Bronchial epithelial cell (primary cell): ENCODE results near the gene MRPS12. TPM values are rescaled to one million over a fixed set of nuclear protein-coding genes. Genes with fewer than 3 reads are reported as not detected.

Experiments
- DNase-seq: peaks from one replicate; pipeline ENCODE4 v3.0.0-alpha.2; 2010; ENCODE audit warnings: low read depth
- FAIRE-seq: peaks from 2 replicates; lab custom pipeline; 2011; peaks lifted over from hg19 to GRCh38; lab: Jason Lieb, UNC
- H3K27me3 ChIP-seq: 2 replicates; pipeline ENCODE4 v1.5.1; 2011; ENCODE audit warnings: low read length; ENCODE audit not compliant: control insufficient read depth, insufficient read depth
- H3K36me3 ChIP-seq: 2 replicates; pipeline ENCODE4 v1.5.1; 2011; ENCODE audit warnings: low read length; ENCODE audit not compliant: control insufficient read depth, insufficient read depth
- H3K4me3 ChIP-seq: 2 replicates; pipeline ENCODE4 v1.5.1; 2011; ENCODE audit warnings: mild to moderate bottlenecking, low read depth, low read length, control low read depth
- total RNA-seq: library from RNA; depleted of rRNA; stranded (reverse); fragments of >200 nt; gene quantifications from 2 replicates; pipeline ENCODE4 v1.2.1, GENCODE V29; 2014
- TF ChIP-seq, protein P1 (sequence below): IDR thresholded peaks from 2 replicates; pipeline ENCODE4 v1.5.1; 2011; ENCODE audit warnings: mild to moderate bottlenecking, moderate library complexity, low read length, control low read depth, inconsistent platforms; ENCODE audit not compliant: insufficient read depth, severe bottlenecking

MRPS12 gene
- total RNA-seq, 1 donor from 2014 or later = 62.4 TPM

DNA sequence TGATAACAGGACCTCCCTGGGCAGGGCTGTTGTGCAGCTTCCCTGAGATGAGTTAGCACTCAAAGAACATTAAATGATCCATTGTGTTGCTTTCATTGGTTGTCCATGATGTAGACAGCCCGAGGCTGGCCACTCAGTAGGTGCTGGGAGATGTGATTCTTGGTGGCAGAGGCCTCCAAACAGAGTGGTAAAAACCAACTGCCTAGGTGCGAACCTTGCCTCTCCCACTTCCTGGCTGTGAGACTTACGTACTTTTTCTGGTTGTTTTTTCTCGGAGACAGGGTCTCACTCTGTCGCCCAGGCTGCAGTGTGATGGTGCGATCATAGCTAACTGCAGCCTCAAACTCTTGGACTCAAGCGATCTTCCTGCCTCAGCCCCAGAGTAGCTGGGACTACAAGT is 6.4 kb upstream of the MRPS12 start:
- H3K36me3 ChIP-seq = peaks cover 7% of the 10 kb centered on the region
- FAIRE-seq = no peak
- H3K27me3 ChIP-seq = no peaks in the 10 kb centered on the region
- DNase-seq = no peak
- H3K4me3 ChIP-seq = no peak overlapping the region
- TF ChIP-seq, protein P1, sequence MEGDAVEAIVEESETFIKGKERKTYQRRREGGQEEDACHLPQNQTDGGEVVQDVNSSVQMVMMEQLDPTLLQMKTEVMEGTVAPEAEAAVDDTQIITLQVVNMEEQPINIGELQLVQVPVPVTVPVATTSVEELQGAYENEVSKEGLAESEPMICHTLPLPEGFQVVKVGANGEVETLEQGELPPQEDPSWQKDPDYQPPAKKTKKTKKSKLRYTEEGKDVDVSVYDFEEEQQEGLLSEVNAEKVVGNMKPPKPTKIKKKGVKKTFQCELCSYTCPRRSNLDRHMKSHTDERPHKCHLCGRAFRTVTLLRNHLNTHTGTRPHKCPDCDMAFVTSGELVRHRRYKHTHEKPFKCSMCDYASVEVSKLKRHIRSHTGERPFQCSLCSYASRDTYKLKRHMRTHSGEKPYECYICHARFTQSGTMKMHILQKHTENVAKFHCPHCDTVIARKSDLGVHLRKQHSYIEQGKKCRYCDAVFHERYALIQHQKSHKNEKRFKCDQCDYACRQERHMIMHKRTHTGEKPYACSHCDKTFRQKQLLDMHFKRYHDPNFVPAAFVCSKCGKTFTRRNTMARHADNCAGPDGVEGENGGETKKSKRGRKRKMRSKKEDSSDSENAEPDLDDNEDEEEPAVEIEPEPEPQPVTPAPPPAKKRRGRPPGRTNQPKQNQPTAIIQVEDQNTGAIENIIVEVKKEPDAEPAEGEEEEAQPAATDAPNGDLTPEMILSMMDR = no peak

DNA sequence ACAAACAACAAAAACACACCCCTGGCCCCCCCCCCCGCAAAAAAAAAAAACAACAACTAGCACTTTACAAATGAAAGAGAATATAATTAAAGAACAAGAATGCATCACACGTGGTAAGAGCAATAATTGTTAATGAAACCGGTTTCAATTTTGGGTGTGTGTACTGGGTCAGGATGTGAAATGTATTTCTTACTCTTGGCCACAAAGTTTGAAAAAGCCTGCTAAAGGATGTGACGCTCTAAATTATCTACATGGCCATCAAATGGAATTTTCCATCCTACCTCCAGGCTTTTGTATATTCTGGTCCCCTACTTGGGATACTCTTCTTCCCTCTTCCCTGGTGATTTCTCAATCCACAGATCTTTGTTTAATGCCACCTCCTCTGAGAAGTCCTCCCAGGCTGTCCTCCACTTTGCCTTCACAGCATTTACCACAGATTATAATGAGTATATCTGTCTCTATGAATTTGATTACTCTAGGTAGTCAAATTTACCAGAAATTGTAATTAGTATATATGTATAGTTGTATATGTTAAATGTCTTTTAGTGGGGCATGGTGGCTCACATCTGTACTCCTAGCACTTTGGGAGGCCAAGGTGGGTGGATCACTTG is 2.2 kb upstream of the MRPS12 start:
- peaks cover 9% of the 10 kb centered on the region for H3K36me3 ChIP-seq
- no peak for FAIRE-seq
- no peaks in the 10 kb centered on the region for H3K27me3 ChIP-seq
- no peak overlapping the region for H3K4me3 ChIP-seq
- TF ChIP-seq, protein P1 = no peak
- DNase-seq = no peak

GRCh38 chr19:38929929-38930775 is 592 bp upstream of the MRPS12 start, which contains the start of gene SARS2:
Gene SARS2 (minus strand): TSS chr19:38930763. CDS start chr19:38930736, 27 bp downstream.
- DNase-seq (peak; percentile 79), FAIRE-seq (no peak)
- Histone ChIP-seq H3K4me3 (peak within 1 kb of the TSS; percentile 60), H3K36me3 (peaks cover 9% of the 10 kb centered on the region), H3K27me3 (no peaks in the 10 kb centered on the region)
- TF ChIP-seq, protein P1 = peak; percentile 98

DNA sequence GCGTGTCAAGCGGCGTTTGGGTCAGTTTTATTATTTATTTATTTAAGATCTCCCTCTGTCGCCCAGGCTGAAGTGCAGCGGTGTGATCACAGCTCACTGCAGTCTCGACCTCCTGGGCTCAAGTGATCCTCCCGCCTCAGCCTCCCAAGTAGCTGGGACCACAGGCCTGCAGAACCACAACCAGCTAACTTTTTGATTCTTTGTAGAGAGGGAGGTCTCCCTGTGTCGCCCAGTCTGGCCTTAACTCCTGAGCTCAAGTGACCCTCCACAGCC is 713 bp downstream of the MRPS12 start:
- no peaks in the 10 kb centered on the region for H3K27me3 ChIP-seq
- FAIRE-seq (no peak), DNase-seq (no peak)
- H3K36me3 ChIP-seq = peaks cover 5% of the 10 kb centered on the region
- peak overlapping the region; percentile 60 for H3K4me3 ChIP-seq
- TF ChIP-seq, protein P1 = no peak

- peaks cover 5% of the 10 kb centered on the region for H3K36me3 ChIP-seq
- FAIRE-seq = no peak
Measured at GRCh38 chr19:38932425-38933179, 1.9 kb downstream of the MRPS12 start.

More at GRCh38 chr19:38932425-38933179, 1.9 kb downstream of the MRPS12 start:
- H3K4me3 ChIP-seq = no peak overlapping the region
- H3K27me3 ChIP-seq = no peaks in the 10 kb centered on the region
- TF ChIP-seq, protein P1 = peak; percentile 43
- DNase-seq = peak; percentile 31
